GM13977 (cell line): ENCODE data around the gene BAAT.

ENCODE experiments used
- DNase-seq: peaks from one replicate; pipeline ENCODE4 v3.0.0; 2012; ENCODE audit warnings: low spot score
- in situ Hi-C: fragments of 300-500 bp; cut with MboI; formaldehyde crosslinking; loops from one replicate; pipeline ENCODE4 v1.12.0; 2022; ENCODE audit warnings: low sequenced_read_pairs, low pct_unique_long_range_greater_than_20kb, mixed read lengths, inconsistent platforms; ENCODE audit not compliant: unreplicated experiment
- TF ChIP-seq, protein P1 (sequence below): IDR thresholded peaks from 2 replicates; pipeline ENCODE4 v1.5.1; 2012; ENCODE audit warnings: mild to moderate bottlenecking, control low read depth; ENCODE audit not compliant: insufficient read depth; ENCODE audit errors: extremely low read depth, missing control alignments

BAAT gene

DNA sequence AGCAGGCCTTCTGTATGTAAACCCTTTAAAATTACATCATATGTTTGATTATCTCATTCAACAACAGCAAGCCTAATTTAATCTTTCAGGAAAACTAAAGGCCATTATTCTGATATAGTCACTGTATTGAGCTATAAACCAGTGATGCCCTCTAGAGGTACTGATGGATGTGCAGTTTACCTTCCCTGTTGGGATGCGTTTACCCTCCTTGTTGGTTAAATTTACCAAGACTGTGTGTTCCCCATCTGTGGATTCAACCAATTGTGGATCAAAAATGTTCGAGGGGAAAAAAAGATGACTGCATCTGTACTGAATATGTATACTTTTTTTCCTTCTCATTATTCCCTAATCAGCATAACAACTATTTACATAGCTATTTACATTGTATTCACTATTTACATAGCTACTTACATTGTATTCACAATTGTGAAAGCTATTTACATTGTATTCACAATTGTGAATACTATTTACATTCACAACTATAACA lies 3.7 kb upstream of the BAAT start:
- in situ Hi-C loops: no loop called here
- TF ChIP-seq, protein P1, sequence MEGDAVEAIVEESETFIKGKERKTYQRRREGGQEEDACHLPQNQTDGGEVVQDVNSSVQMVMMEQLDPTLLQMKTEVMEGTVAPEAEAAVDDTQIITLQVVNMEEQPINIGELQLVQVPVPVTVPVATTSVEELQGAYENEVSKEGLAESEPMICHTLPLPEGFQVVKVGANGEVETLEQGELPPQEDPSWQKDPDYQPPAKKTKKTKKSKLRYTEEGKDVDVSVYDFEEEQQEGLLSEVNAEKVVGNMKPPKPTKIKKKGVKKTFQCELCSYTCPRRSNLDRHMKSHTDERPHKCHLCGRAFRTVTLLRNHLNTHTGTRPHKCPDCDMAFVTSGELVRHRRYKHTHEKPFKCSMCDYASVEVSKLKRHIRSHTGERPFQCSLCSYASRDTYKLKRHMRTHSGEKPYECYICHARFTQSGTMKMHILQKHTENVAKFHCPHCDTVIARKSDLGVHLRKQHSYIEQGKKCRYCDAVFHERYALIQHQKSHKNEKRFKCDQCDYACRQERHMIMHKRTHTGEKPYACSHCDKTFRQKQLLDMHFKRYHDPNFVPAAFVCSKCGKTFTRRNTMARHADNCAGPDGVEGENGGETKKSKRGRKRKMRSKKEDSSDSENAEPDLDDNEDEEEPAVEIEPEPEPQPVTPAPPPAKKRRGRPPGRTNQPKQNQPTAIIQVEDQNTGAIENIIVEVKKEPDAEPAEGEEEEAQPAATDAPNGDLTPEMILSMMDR: peak; percentile 22
- DNase-seq: no peak

DNA sequence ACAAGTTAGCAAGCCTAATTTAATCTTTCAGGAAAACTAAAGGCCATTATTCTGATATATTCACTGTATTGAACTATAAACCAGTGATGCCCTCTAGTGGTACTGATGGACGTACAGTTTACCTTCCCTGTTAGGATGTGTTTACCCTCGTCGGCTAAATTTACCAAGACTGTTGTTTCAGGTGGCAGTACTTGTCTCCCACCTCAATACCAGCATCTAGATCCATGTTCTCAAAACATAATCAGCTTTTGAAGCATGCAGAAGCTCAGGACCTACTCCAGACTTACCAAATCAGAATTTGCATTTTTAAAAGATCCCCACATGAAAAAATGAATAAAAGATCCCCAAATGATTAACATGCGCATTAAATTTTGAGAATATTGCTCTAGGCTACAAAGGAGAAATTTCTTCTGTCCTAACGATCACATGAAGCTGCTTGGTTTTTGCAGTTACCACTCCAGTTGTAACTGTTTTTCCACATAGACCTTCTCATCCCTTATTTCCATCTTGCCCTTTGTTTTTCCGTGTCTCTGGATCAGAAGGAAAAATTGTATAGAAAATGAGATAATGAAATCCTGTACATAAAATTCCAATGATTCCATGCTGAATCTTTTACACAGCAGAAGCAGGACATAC lies 3.2 kb upstream of the BAAT start:
- TF ChIP-seq, protein P1: peak; percentile 65
- DNase-seq: no peak
- in situ Hi-C loops: no loop called here

DNA sequence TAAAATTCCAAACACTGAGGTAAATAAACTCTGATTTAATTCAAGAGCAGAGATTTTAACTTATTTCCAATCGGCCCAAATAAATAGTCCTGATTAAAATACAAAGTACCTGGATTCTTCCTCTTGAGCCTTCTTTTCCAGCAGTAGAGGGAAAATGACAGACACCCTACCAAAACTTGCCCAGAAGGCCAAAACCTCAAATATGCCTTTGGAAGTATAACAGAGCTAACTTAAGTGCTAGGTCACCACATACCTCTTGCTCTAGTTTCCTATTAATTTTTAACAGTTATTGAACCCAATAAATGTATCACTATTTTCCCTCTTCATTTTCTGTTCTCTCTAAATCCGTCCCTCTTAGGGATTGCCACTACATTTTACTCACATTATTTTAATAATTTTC lies 1.4 kb downstream of the BAAT start:
- TF ChIP-seq, protein P1: no peak
- in situ Hi-C loops: no loop called here
- no peak for DNase-seq

DNA sequence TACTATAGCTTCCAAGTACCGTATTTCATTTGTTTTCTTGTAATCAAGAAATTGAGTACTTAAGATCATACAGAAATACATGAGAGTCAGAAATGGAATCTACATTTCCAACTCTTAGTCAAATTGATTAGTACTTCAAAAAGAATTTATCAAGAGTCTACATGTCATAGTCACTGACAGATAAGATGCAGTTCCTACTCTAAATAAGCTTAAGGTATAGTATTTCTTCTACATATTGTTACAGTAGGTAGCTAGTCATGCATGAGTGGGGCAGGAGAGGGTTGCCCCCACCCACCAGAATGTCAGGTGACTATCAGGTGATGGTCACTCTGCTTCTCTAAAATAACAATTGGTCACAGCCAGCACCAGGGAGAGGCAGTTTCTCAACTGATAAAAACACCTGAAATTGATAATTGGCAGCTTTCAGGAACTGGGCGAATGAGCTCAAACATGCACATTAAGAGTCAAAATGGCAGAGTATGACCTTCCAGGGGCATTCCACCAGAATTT lies 2.9 kb downstream of the BAAT start:
- no peak for DNase-seq
- TF ChIP-seq, protein P1: no peak
- in situ Hi-C loops: no loop called here

DNA sequence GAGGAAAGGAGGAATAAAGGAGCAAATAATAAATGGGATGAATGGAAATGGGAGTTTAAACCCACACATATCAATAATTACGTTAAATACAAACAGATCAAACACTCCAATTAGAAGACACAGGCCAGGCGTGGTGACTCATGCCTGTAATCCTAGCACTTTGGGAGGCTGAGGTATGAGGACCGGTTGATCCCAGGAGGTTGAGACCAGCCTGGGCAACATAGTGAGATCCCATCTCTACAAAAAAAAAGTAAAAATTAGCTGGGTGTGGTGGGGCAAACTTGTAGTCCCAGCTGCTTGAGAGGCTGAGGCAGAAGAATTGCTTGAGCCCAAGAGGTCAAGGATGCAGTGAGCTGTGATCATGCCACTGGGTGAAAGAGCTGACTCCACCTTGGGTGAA lies 3.7 kb downstream of the BAAT start:
- TF ChIP-seq, protein P1: no peak
- in situ Hi-C loops: no loop called here

DNA sequence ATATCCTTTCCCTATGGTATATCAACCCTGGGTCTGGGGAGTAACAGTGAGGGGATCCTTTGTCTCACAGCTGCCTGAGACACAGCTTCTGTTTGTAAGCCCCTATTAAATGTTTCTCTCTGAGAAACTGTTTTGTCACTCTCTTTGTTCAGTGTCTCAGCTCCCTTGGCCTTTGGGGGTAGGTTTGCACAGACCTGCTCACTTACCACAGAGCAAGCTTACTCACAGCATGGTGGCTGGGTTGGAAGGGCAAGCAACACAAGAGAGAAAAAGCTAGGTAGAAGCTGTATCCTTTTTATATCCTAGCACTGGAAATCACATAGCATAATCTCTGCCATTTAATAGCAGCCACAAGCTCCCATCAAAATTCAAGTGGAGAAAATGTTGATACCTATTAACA lies 4.5 kb downstream of the BAAT start:
- DNase-seq: no peak
- TF ChIP-seq, protein P1: no peak
- in situ Hi-C loops: no loop called here

More for the DNA sequence above, 3.7 kb downstream of the BAAT start:
- no peak for DNase-seq
